Fibroblast of lung (primary cell): ENCODE measurements around the gene DHRS12. TPM values are rescaled to one million over a fixed set of nuclear protein-coding genes. Genes with fewer than 3 reads are reported as not detected.

Experiments
- DNase-seq, 2 donors: peaks; one replicate each; pipeline versions ENCODE4 v3.0.0 to v3.0.0-alpha.2; 2010; ENCODE audit warnings: low read depth in 2 of 2
- H2AFZ ChIP-seq: 2 replicates; pipeline ENCODE4 v1.5.1; 2012; ENCODE audit warnings: low read length, control low read depth, inconsistent platforms
- H3K27ac ChIP-seq: 2 replicates; pipeline ENCODE4 v1.5.1; 2011; ENCODE audit warnings: low read length, control low read depth; ENCODE audit not compliant: insufficient read depth
- H3K27me3 ChIP-seq: 2 replicates; pipeline ENCODE4 v1.5.1; 2011; ENCODE audit warnings: mild to moderate bottlenecking, low read length; ENCODE audit not compliant: control insufficient read depth, insufficient read depth
- H3K36me3 ChIP-seq: 2 replicates; pipeline ENCODE4 v1.5.1; 2011; ENCODE audit warnings: low read length; ENCODE audit not compliant: control insufficient read depth, insufficient read depth
- H3K4me1 ChIP-seq: 2 replicates; pipeline ENCODE4 v1.5.1; 2011; ENCODE audit warnings: low read length; ENCODE audit not compliant: control insufficient read depth, insufficient read depth; ENCODE audit errors: extremely low read depth
- H3K4me2 ChIP-seq: 2 replicates; pipeline ENCODE4 v1.5.1; 2011; ENCODE audit warnings: low read length, control low read depth; ENCODE audit not compliant: insufficient read depth; ENCODE audit errors: extremely low read depth
- H3K4me3 ChIP-seq, 4 experiments: fragments of 200-600 bp in 1 of 4; sonication (generic) in 1 of 4; replicated peaks in 1 of 4; 2 replicates each; pipeline ENCODE4 v1.5.1; 2011 to 2016; ENCODE audit warnings: low read length in 4 of 4, low read depth in 3 of 4, mild to moderate bottlenecking in 3 of 4, control low read depth in 2 of 4, inconsistent platforms in 1 of 4, mixed read lengths in 1 of 4; ENCODE audit not compliant: insufficient read depth in 1 of 4; ENCODE audit errors: control extremely low read depth in 1 of 4
- H3K79me2 ChIP-seq: 2 replicates; pipeline ENCODE4 v1.5.1; 2012; ENCODE audit warnings: mild to moderate bottlenecking, low read length, inconsistent platforms; ENCODE audit not compliant: control insufficient read depth, insufficient read depth
- H3K9ac ChIP-seq: 2 replicates; pipeline ENCODE4 v1.5.1; 2011; ENCODE audit warnings: mild to moderate bottlenecking, low read length, control low read depth; ENCODE audit not compliant: insufficient read depth
- H3K9me3 ChIP-seq: 2 replicates; pipeline ENCODE4 v1.5.1; 2012; ENCODE audit warnings: low read depth, low read length; ENCODE audit not compliant: control insufficient read depth, insufficient read depth
- H4K20me1 ChIP-seq: 2 replicates; pipeline ENCODE4 v1.5.1; 2011; ENCODE audit warnings: low read length; ENCODE audit not compliant: control insufficient read depth, insufficient read depth; ENCODE audit errors: extremely low read depth
- CTCF ChIP-seq, 2 donors: IDR thresholded peaks in 1 of 2; conservative IDR thresholded peaks in 1 of 2; 1 replicate in 1 of 2; 2 replicates in 1 of 2; pipeline ENCODE4 v1.5.1; 2011 to 2012; ENCODE audit warnings: low read length in 2 of 2, control low read depth in 1 of 2, inconsistent platforms in 1 of 2, low read depth in 1 of 2, mild to moderate bottlenecking in 1 of 2
- EZH2 ChIP-seq: IDR thresholded peaks from 2 replicates; pipeline ENCODE4 v1.5.1; 2012; ENCODE audit warnings: low read length, control low read depth, mild to moderate bottlenecking; ENCODE audit errors: missing control alignments
- polyA plus RNA-seq, 2 donors: library from polyadenylated mRNA; depleted of rRNA in 1 of 2; stranded (reverse) in 1 of 2; unstranded in 1 of 2; fragments of >200 nt; gene quantifications; 2 replicates each; pipeline ENCODE4 v1.2.1, GENCODE V29; 2011 to 2012; ENCODE audit warnings: missing spikeins in 1 of 2
- total RNA-seq: library from RNA; depleted of rRNA; stranded (reverse); fragments of >200 nt; gene quantifications from 2 replicates; pipeline ENCODE4 v1.2.1, GENCODE V29; 2014

The DHRS12 gene
- total and polyA plus RNA-seq, 2 donors (not counting 1 experiment from before 2014, with no cell fraction given) = 5.7 to 6.1 TPM

DNA sequence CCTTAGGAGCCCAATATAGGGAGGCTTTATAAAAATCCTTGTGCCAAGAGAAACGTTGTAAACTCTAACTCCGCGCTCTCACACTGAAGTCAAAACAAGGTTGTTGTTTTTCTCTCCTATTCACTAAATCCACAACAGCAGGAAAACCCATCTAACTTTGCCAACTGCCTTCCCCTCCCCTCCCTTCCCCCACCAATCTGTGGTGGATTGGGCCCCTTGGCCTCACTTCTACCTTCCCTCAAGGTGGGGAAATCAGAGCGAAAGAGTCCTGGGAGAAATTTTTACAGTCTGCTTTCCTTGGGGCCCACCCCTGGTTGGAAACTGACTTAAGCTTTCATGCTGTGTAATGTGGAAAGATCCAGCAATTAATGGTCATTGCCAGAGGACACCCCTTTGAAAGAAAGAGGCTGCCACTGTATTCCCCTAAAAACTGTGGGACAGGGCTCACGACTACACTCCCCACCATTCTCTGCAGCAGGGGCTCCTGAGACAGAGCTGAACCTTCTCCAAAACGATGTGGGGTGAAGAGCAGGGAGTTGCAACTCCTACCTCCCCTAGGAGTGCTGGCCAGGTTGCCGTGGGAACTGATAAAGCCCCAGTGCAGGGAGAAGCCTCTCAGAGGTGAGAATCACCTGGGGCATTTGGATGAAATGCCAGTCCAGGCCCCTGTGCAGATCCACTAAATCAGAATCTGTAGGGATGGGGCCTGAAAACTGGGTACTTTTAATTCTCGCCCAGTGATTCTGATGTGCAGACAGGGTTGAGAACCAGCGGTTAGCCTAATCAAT is 1.1 kb downstream of the DHRS12 start:
- Histone ChIP-seq H3K9me3 (no peaks in the 10 kb centered on the region), H3K79me2 (no peaks in the 10 kb centered on the region), H3K4me2 (peak overlapping the region; percentile 96), H3K4me1 (peaks cover 17% of the 10 kb centered on the region), H3K4me3 (peak overlapping the region; percentile 68 to 77 (median 70)), H3K36me3 (no peaks in the 10 kb centered on the region), H3K27ac (peak overlapping the region; percentile 88), H2AFZ (peak overlapping the region; percentile 91), H3K27me3 (no peaks in the 10 kb centered on the region), H4K20me1 (no peaks in the 10 kb centered on the region), H3K9ac (peak overlapping the region; percentile 97)
- TF ChIP-seq CTCF (conservative IDR thresholded peaks at IDR 0.05 in 1 of 2, IDR thresholded peaks at IDR 0.05 in 1 of 2; ENCODE audit: low read depth in 1 of 2, low read length in 2 of 2) = no peak
- TF ChIP-seq EZH2 = no peak
- DNase-seq = no peak

DNA sequence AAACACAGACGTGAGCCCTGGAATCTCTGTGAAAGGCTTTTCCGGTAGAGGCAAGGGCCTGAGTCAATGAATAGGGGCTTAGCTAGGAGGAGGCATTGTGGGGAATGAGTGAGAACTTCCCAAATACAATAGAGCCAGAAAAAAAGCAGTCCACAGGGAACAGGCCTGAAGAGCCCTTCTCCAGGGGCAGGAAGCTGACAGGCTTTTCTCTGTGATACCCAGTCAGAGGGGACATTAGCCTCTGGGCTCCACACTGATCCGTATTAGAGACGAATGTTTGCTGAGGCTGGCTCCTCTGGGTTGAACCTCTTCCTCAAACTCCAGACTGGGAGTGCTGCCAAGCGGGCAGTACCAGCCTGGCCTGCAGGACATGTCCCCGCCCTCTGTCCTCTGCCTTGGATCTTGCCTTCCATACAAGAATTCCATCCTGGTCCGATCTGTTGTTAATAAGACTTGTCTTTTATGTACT is 2.3 kb downstream of the DHRS12 start:
- Histone ChIP-seq H3K9ac (no peak overlapping the region), H3K4me2 (no peak overlapping the region), H3K79me2 (no peaks in the 10 kb centered on the region), H3K4me3 (no peak overlapping the region), H3K9me3 (no peaks in the 10 kb centered on the region), H2AFZ (no peak overlapping the region), H3K36me3 (no peaks in the 10 kb centered on the region), H4K20me1 (no peaks in the 10 kb centered on the region), H3K4me1 (peaks cover 17% of the 10 kb centered on the region), H3K27ac (no peak overlapping the region), H3K27me3 (no peaks in the 10 kb centered on the region)
- TF ChIP-seq CTCF (conservative IDR thresholded peaks at IDR 0.05 in 1 of 2, IDR thresholded peaks at IDR 0.05 in 1 of 2; ENCODE audit: low read depth in 1 of 2, low read length in 2 of 2) = no peak
- no peak for TF ChIP-seq EZH2
- DNase-seq = no peak

DNA sequence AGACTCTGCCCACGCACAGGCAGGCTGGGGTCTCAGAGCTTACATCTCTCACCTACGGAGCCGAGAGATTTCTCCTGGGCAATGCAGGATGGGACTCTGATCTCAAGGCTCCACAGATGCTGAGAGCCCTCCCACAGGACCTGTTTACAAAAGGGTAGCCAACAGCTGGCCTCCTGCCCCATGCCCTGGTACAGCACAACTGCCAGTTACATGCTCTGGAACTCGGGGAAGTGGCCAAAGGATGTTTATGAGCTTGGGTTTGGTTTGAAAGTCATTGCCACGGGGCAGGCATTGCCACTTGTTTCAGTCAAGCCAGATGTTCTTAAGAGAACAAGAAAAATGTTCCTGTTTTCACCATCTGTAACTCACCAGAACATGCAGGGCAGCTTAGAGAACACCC is 3.5 kb downstream of the DHRS12 start:
- TF ChIP-seq CTCF (conservative IDR thresholded peaks at IDR 0.05 in 1 of 2, IDR thresholded peaks at IDR 0.05 in 1 of 2; ENCODE audit: low read depth in 1 of 2, low read length in 2 of 2) = no peak
- H3K4me2 ChIP-seq = no peak overlapping the region
- H3K4me1 ChIP-seq = peaks cover 17% of the 10 kb centered on the region
- no peaks in the 10 kb centered on the region for H3K27me3 ChIP-seq
- DNase-seq = no peak
- H4K20me1 ChIP-seq = no peaks in the 10 kb centered on the region
- H3K79me2 ChIP-seq = no peaks in the 10 kb centered on the region
- H3K27ac ChIP-seq = no peak overlapping the region
- no peak overlapping the region for H2AFZ ChIP-seq
- H3K9ac ChIP-seq = no peak overlapping the region
- H3K36me3 ChIP-seq = no peaks in the 10 kb centered on the region
- H3K4me3 ChIP-seq = no peak overlapping the region
- H3K9me3 ChIP-seq = no peaks in the 10 kb centered on the region
